ENCODE data around the gene ZNF654.

DNA sequence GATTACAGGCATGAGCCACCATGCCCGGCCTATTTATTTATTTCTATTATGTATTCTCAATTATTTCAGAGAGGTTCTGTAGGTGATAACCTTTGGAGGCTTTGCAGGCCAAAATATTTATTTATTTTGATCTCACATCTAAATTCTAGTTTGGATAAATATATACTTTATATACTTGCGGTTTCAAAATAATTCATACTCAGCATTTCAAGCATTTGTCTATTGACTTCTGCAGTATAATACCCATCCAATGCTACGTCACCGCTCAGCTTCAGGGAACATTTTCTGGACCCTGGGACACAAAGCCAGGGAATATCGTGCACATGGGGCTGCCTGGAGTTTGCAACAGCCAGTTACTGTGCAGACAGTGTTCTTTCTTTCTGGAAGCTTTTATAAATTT lies 22.8 kb upstream of the ZNF654 start:
- TF ChIP-seq, protein P1, sequence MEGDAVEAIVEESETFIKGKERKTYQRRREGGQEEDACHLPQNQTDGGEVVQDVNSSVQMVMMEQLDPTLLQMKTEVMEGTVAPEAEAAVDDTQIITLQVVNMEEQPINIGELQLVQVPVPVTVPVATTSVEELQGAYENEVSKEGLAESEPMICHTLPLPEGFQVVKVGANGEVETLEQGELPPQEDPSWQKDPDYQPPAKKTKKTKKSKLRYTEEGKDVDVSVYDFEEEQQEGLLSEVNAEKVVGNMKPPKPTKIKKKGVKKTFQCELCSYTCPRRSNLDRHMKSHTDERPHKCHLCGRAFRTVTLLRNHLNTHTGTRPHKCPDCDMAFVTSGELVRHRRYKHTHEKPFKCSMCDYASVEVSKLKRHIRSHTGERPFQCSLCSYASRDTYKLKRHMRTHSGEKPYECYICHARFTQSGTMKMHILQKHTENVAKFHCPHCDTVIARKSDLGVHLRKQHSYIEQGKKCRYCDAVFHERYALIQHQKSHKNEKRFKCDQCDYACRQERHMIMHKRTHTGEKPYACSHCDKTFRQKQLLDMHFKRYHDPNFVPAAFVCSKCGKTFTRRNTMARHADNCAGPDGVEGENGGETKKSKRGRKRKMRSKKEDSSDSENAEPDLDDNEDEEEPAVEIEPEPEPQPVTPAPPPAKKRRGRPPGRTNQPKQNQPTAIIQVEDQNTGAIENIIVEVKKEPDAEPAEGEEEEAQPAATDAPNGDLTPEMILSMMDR (IDR thresholded peaks at IDR 0.05; ENCODE audit: insufficient read depth, low read length): no peak
- TF ChIP-seq POLR2AphosphoS5 (IDR thresholded peaks at IDR 0.05; ENCODE audit: low read depth): no peak
